GM12878 (cell line): ENCODE data around the gene CBLB.

Experiments
- ASH2L ChIP-seq: fragments of 300-600, 200-600 bp; sonication (generic); IDR thresholded peaks from 2 replicates; pipeline ENCODE4 v1.6.1; 2017; ENCODE audit warnings: low read depth, mild to moderate bottlenecking, borderline replicate concordance
- CTCF ChIP-seq, 3 experiments: IDR thresholded peaks in 2 of 3; conservative IDR thresholded peaks in 1 of 3; 2 replicates each; pipeline ENCODE4 v1.5.1; 2011; ENCODE audit warnings: low read depth in 3 of 3, low read length in 3 of 3, mild to moderate bottlenecking in 3 of 3, control low read depth in 2 of 3, moderate library complexity in 2 of 3, inconsistent platforms in 1 of 3, mixed read lengths in 1 of 3; ENCODE audit not compliant: control insufficient read depth in 2 of 3, insufficient read depth in 1 of 3; ENCODE audit errors: extremely low read depth in 1 of 3
- IKZF1 ChIP-seq: fragments of 450-650 bp; conservative IDR thresholded peaks from 2 replicates; pipeline ENCODE4 v1.6.1; 2017; ENCODE audit warnings: antibody characterized with exemption, mild to moderate bottlenecking
- MAX ChIP-seq: IDR thresholded peaks from 2 replicates; pipeline ENCODE4 v1.6.1; 2012; ENCODE audit warnings: low read depth, low read length, improper control_type of control experiment
- NRF1 ChIP-seq: conservative IDR thresholded peaks from 2 replicates; pipeline ENCODE4 v1.6.1; 2011; ENCODE audit warnings: mild to moderate bottlenecking, low read depth, low read length, improper control_type of control experiment
- POLR2A ChIP-seq: IDR thresholded peaks from 2 replicates; pipeline ENCODE4 v1.6.1; 2011; ENCODE audit warnings: low read depth, mild to moderate bottlenecking, low read length
- POLR2AphosphoS5 ChIP-seq: IDR thresholded peaks from 2 replicates; pipeline ENCODE4 v1.6.1; 2011; ENCODE audit warnings: mild to moderate bottlenecking, low read length, inconsistent platforms
- USF1 ChIP-seq: IDR thresholded peaks from 2 replicates; pipeline ENCODE4 v1.6.1; 2011; ENCODE audit warnings: borderline replicate concordance, low read depth, mild to moderate bottlenecking, moderate library complexity, mixed read lengths, low read length; ENCODE audit not compliant: insufficient read depth; ENCODE audit errors: extremely low read length

- TF ChIP-seq CTCF (IDR thresholded peaks at IDR 0.05 in 2 of 3, conservative IDR thresholded peaks at IDR 0.05 in 1 of 3; ENCODE audit: control insufficient read depth in 2 of 3, extremely low read depth in 1 of 3, insufficient read depth in 1 of 3, low read depth in 3 of 3, low read length in 3 of 3) (no peak), POLR2A (no peak), POLR2AphosphoS5 (no peak), IKZF1 (peak; percentile 66), NRF1 (no peak), USF1 (no peak), ASH2L (no peak), MAX (no peak)
These were observed 41.8 kb downstream of the CBLB start for GRCh38 chr3:105826778-105827634.
